ENCODE data around the gene RBBP7.

RBBP7 gene

DNA sequence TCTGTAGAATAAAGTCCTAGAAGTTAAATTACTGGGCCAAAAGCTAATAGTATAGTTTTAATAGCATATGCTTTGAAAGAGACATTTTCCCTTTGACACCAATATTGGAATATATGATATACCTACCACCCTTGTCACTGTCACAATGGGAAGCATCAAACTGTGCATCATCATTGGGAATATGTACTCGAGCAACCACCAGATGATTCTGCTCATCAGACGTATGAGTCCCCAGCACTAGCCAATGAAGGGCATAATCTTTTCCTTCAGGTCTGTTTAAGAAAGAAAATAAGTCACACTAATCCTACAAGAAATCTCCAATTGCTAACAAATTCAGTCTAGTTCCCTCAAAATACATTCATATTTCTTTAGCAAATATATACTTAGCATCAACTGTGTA, 7.3 kb downstream of the RBBP7 start:
- DNase-seq (ENCODE audit: low spot score) = no peak

DNA sequence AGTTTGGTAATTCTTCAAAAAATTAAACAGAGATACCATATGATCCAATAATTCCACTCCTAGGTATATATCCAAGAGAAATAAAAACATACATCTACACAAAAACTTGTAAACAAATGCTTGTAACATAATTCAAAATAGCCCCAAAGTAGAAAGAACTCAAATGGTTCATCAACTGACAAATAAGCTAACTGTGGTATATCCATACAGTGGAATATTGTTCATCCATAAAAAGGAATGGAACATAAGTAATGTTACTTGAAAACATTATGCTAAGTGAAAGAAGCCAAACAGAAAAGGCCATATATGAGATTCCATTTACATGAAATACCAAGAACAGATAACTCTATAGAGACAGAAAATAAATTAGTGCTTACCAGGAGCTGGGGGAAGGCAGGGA, 13.4 kb downstream of the RBBP7 start:
- no peak for DNase-seq (ENCODE audit: low spot score)

DNA sequence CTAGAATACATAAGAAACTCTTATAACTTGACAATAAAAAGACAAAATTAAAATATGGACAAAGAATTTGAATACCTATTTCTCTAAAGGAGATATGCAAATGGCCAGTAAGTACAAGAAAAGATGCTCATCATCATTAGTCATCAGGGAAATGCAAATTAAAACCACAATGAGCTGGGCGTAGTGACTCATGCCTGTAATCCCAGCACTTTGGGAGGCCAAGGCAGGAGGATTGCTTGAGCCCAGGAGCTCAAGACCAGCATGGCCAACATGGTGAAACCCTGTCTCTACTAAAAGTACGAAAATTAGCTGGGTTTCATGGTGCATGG, 14.1 kb downstream of the RBBP7 start:
- DNase-seq (ENCODE audit: low spot score) = peak; percentile 84

DNA sequence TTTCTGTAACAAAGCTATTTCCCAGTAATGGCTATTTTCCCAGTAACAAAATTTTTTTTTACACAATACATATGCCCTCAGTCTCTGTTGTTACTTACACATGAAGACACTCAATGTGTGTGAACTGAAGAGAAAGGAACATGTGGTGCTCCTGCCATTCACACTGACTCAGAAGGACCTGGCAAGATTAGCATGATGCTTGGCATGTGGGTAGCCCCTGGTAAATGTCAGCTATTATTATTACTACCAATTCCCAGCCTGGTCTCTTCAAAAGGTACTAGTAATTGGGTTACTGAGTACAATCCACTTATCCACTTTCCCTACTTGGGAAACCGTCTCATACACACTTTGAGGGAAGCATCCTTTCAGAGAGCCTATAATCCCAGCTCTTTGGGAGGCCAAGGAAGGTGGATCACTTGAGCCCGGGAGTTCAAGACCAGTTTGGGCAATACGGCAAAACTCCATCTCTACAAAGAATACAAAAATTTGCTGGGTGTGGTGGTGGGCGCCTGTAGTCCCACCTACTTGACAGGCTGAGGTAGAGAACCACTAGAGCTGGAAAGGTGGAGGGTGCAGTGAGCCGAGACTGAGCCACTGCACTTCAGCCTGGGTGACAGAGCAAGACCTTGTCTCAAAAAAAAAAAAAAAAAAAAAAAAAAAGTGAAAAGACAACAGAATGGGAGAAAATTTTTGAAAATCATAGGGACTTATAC, 14.6 kb downstream of the RBBP7 start:
- peak; percentile 30 for DNase-seq (ENCODE audit: low spot score)

DNA sequence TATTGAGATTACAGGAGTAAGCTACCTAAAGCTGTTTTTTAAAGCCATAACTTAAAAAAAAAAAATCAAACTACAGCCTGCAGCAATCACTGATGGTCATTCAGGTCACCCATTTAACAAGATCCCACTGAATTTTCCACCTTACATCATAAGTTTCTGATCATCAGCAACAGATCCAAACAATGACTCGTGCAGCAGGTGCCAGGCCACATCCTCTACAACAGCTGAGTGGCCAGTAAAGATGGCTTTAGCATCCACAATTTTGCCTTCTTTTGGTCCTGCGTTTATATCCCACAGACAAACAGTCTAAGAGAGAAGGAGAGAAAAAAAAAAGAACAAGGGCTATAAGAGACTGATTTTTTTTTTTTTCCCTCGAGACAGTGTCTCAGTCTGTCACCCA, 16.6 kb downstream of the RBBP7 start:
- DNase-seq (ENCODE audit: low spot score) = peak; percentile 51

DNA sequence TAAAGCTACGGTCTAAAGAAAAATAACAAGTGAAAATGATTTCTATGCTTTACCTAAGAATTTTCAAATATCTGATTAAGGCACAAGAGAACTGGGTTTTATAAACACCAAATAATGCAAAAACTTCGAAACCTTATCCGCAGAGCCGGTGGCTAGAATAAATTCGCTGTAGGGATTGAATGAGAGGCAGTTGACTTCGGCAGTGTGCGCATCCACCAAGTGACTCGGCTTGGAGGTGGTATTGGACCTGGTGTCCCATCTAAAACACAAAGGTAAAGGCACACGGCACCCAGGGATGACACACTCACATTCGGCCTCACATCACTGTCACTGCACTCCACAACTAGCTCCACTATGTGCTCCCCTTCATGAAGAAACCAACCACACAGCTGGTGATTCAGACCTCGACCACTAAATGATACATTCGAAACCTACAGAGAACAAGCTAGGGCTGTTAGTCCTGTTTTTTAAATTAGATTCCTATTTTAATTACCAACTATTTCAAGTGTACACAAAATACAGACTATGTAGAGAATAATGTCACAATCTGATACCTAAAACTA, 17.5 kb downstream of the RBBP7 start:
- peak; percentile 52 for DNase-seq (ENCODE audit: low spot score)

DNA sequence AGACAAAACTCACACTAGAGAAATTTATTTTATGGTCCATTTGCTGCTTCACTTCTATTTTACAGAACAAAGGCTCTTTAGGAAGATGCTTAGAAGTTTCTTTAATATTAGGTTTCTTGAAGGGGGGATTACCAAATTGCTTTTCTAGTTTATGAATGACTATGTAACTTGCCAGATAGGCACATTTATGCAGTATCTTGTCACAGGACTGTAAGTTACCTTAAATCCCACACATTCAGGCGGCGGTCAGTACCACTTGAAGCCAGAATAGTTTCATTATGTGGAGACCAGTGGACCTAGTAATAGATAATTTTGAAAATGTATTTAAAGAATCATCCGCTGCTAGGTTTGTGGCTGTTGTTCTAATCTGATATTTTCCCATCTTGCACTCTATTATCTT, 18.3 kb downstream of the RBBP7 start:
- DNase-seq (ENCODE audit: low spot score) = no peak

DNA sequence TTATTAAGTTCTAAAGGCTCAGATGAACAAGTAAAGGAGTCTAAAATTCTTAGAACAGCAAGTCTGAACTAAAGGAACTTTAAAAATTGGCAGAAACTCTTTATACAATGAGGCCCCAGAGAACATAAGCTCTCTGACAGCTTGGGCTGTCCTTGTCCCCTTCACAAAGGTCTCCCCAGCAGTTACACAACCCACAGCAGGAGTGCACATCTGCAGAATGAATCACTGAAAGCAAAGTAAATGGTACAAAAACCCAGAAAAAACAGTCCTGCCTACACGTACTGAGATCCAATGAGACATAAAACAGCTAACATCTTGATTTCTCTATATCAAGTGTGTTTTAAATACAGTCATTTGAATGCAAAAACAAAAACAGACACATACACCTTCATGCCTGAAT, 18.7 kb downstream of the RBBP7 start:
- no peak for DNase-seq (ENCODE audit: low spot score)

DNA sequence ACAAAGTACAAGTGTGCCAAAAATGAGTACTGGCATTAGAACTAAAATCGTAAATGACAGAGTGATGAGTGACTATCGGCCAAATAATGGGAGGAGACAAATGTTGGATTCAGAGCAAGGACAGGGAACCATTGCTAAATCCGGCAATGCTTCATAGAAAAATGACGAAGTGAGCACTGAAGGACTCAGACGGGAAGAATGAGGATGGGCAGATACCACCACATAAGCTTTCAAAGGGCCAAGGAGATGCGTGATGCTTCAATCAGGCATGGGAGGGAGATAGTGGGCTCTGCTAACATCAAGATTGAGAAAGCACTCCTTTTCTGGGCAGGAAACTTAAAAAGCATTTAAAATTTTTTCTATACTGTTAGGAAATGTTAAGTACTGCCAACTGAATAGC, 21.6 kb downstream of the RBBP7 start:
- no peak for DNase-seq (ENCODE audit: low spot score)

DNA sequence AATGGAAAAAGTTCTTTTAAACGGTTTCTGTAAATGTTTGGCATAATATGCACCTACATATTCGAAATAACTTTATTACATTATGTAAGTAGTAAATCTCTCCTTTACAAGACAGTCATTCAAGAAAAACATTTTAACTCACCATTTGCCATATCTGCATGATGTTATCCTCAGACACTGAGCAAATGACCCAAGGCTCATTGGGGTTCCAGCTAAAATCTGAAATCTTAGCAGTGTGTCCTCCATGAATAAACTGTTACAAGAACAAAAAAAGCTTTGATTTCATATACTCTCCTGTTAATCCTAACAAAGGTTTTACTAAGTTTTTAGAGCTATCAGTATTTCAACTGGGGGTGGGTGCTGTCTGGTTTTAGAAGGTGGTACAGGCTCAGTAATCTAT, 24.5 kb downstream of the RBBP7 start:
- no peak for DNase-seq (ENCODE audit: low spot score)

DNA sequence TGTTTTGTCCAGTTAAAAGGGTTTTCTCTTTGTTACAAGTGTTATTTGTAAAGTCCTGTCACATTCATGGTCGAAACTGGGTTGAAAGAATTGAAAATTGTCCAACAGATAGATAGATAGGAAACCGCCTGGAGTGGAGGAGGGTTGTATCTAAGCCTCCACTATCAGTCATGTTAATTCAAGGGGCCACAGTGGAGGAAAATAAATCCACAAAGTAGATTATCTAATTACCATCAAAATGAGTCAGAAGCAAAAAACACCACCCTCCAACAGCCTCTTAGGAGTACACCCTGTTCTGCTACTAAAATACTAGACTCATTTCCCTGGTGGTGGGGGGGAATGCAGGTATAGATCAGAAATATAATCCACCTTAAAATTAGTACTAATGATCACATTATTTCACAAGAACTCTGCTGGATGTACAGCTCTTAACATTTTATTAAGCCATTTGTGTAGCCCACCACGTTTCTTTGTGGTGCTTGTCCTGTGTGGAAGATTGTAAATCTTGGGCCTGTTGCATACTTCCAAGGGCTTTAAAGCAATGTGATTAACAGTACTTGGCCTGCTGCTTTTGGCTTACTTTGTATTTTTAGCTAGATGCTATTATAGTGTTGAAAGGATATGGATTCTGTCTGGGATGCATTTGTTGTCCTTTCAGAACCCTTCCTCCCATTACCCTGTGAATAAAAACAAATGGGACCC, 26.8 kb downstream of the RBBP7 start:
- DNase-seq (ENCODE audit: low spot score) = no peak

DNA sequence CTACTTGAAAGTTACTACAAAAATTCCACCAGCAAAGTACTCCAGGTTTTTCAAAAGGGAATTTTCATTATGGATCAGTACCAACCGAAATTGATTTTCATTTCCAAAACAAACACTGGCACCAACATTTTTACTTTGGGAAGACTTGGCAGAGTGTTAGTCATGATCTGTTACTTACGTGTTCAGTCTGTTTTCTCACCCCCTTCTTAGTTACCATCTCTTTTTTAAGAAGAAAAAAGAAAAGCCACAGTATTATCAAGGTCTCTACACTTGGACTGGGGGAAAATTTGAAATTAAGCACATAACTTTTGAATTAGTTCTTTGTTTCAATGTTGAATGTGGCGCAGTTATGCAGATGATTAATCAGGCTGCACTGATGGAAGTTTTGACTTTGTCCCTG, 27.5 kb downstream of the RBBP7 start:
- no peak for DNase-seq (ENCODE audit: low spot score)

DNA sequence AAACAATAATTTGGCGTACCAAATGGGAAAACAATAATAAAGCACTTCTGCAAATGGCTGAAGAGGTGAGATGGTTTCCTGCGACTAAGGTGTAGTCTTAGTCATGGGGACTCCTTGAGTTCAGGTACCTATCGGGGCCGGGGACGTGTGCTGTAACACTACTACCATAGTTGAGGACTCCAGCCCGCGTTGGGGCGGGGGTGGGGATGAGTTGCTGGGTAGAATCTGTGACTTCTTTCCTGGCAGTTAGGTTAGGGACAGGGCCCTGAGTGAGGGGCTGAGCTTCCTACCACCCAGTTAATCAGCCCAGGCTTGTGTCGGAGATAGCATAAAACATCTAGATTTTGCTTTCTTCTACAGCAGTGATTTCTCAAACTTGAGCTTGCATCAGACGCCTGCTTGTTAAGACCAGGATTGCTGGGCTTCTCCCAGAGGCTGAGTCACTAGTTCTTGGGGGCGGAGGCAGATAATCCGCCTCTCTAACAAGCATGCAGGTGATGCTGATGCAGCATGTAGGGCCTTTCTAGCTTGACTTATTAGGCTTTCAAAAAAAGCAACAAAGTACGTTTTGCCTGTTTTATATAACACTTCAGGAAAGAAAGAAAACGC, 30.2 kb downstream of the RBBP7 start:
- peak; percentile 56 for DNase-seq (ENCODE audit: low spot score)

DNA sequence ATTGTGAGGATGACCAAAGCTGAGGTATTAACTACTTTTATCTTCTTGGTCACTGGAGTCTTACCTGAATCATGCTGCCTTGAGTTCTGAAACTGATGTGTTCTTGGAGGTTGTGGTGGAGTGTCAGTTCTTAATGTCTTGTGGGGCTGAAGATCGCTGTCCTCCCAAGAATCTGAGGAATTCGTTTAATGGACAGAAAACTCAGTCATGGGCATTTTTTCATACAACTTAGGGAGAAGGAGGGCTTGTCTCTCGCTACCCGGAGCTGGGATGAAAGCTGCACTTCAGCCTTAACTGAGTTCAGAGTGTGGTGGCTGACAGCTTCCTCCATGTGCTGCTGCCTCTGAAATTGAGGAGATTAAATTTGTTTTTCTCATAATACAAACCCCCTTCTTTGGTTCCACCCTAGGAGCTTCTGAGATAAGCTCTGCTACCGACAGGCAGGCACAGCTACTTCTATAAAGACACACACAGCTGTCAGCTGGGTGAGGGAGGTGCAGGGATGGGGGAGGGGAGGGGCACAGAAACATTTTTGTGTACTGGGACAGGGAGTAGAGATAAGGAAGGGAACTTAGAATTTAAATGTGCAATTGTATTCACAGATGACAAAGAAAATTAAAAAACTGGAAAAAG, 30.8 kb downstream of the RBBP7 start:
- peak; percentile 7 for DNase-seq (ENCODE audit: low spot score)

DNA sequence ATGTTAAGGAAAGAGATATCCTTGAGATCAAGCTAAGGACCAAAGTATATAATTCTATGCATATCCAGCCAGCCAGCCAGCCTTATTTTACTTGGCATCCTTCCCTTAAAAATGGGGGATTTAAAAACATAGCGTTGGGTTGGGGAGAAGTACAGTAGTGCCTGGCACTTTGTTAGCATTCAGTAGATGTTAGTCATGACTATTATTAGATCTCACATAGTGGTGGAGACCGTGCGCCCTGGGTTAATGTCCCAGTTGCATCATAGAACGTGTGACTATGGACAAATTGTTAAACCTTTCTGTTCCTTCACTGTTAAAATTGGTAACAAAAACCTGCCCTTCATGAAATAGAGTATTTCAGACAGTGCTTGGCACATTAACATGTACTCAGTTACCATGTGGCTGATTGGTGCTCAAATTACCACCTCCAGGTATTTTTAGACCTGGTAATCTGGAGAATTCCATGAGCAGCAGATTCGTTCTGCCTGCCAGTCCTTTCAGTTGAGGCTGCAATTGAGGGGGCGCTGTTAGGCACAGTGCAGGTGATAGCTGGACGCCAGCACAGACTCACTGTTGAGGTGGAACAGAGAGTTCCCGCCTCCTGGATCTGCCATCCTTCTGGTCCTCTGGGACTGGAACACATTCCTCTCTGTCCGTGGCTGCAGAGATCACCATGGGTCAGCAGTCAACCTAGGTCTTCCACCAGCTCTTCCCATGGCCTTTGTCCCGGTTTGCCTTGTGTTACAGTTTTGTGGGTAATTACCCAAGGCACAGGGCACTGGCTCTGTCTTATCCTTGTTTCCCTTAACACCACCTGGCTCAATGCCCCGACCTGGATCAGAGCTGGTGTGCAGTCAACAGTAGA, 31.7 kb downstream of the RBBP7 start:
- peak; percentile 62 for DNase-seq (ENCODE audit: low spot score)

DNA sequence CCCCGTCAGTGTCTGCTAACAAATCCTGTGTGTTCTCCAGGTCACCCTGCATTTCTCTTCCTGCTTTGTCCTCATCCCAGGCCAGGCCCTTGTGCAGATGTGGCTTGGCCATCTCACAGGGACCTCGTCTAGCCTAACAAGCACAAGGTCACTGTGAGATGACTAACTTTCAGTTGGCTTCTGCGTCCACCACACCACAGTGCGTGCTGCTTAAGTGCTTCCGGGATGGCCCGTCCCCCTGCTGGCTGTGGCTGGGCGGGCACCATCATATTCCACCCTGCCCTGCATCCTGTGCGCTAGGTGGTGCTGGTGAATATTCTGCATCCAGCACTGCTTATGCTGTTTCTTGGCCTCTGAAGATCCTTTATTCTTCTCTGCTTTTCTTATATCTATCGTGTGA, 33.8 kb downstream of the RBBP7 start:
- DNase-seq (ENCODE audit: low spot score) = peak; percentile 29

DNA sequence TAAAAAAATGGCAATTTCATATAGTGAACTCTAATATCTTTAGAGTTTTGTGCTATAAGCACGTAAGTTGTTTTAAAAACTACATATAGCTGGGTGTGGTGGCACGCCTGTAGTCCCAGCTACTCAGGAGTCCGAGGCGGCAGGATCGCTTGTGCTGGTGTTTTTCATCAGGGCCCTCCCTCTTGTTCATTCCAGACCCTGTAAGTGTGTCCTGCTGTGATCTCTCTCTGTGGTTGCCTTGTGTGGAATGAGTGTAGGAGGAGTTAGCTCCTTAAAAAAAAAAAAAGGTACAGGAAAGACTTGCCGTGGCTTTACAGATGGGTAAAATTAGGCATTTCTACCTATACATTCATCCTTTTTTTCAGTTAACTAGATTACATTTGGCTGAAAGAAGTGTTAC, 35.4 kb downstream of the RBBP7 start:
- no peak for DNase-seq (ENCODE audit: low spot score)

DNA sequence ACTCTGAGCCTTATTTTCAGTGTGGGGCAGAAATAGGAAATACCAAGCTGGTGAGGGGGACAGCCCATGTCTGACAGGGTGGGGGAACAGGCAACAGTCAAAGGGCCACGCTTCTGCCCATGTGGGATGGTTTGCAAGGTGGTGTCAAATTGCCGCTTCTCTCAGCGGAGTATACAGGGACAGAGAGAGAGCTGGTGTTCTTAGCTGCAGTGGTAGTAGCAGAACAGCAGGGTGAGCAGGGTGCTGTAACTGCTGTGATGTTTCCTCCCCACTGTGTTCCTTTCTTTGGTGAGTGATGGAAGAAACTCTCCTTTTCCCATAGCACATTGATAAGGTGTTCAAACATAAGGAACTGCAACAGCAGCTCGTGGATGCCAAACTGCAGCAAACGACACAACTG, 37.9 kb downstream of the RBBP7 start:
- no peak for DNase-seq (ENCODE audit: low spot score)

DNA sequence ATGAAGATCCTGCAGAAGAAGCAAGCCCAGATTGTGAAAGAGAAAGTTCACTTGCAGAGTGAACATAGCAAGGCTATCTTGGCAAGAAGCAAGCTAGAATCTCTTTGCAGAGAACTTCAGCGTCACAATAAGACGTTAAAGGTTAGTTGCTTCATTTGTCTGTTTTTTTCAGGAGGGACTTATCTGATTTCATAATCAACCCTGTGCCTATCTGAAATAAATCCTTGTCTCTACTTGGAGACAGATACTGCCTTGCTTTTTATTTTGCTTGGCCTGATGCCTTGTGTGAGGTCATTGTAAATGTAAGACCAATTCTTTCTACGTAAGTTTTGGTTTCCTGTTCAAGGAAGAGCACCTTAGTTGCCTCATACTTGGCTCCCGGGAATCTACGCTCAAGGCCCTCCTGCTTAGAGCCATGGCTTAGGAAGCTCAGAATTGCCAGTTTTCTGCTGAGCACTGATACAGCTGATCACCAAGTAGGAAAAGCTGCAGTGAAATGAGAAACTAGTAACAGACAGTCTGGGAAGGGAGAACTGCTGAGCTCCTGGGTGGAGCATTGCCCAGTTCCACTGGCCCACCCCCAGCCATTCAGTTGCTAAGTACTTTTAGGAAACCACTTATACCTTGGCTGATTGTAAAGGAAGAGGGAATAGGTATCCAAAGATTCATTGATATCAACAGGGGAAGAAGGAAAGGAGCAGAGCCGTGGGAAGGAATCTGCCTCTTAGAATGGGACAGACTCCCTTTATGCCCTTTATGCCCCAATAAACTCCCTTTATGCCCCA, 41.8 kb downstream of the RBBP7 start:
- DNase-seq (ENCODE audit: low spot score) = peak; percentile 50

DNA sequence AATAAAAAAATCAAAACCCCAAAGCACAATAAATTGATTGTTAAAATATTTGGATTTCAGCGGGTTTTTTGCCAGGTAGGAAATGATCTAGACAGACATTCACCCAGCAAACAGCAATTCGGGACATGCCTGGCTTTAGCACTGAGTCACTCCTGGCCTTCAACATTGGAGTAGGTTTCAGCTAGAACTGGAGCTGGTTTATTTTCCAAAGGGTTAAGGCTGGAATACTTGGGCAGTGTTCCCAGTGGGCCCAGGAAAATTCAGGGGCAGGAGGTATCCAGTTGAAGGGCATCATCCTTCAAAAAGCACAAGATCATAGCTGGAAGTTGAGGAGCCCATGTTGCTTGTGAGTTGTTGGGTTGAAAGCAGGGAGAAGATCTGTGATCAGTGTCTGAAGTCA, 42.9 kb downstream of the RBBP7 start:
- peak; percentile 23 for DNase-seq (ENCODE audit: low spot score)

DNA sequence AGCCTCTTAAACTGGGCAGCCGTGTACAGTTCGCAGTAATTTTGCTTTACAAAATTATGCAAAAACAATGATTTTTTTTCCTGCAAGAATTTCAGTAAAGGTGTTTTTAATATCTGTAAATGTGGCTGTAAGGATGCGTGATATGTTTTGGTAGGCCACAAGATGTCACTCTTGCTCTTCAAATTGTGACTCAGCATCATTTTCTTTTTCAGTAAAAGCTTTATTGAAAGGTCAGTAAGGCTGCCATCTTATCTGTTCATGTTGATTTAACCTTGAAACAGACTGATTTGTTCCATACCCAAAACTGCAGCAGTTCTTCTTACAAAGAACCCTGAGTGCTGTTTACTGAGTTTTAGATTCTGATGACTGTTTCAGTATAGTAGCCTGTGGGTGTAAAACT, 44.0 kb downstream of the RBBP7 start:
- DNase-seq (ENCODE audit: low spot score) = peak; percentile 57

Measured in kidney tubule cell (primary cell).